Coronary artery (tissue), 2 donors: Measurements from ENCODE around the gene TOM1L2.
"Not testable (repeated sequence)": the region's sequence is repeated elsewhere in the genome, so short reads cannot be mapped to it uniquely, and the experiment has no call there.

ENCODE experiments used
- DNase-seq: peaks from one replicate; pipeline ENCODE4 v3.0.0-alpha.2; 2017; ENCODE audit warnings: low spot score
- H3K27ac ChIP-seq, 2 donors: fragments of 200-600 bp; sonication (generic); one replicate each; pipeline ENCODE4 v1.5.1; 2016 to 2019
- H3K4me3 ChIP-seq: fragments of 200-600 bp; sonication (generic); 2 replicates; pipeline ENCODE4 v1.5.1; 2016; ENCODE audit warnings: mild to moderate bottlenecking, moderate library complexity
- TF ChIP-seq, protein P1 (sequence below): fragments of 200-600 bp; sonication (generic); IDR thresholded peaks from one replicate; pipeline ENCODE4 v1.5.1; 2019; ENCODE audit warnings: antibody characterized with exemption

The TOM1L2 gene

DNA sequence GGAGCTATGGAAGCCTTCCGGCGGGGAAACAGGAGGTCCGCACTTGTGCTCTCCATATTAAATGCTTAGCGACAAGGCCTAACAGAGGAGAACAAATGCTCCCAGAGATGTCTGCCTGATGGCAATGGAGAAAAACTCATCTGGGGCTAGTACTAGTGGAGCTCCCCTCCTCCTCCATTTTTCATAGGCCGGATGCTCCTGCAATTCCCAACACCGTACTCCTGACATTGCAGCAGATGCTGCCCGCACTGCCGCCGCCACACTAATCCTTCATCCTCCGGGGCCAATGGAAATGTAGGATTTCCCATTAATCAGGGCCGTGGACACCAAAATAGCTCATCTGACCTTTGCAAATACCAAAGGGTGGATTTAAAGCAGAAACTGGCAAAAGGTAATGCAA is 27.5 kb downstream of the TOM1L2 start:
- H3K27ac ChIP-seq = peak overlapping the region in 1 of 2 donors; percentile 3
- no peak for DNase-seq
- no peak overlapping the region for H3K4me3 ChIP-seq
- TF ChIP-seq, protein P1, sequence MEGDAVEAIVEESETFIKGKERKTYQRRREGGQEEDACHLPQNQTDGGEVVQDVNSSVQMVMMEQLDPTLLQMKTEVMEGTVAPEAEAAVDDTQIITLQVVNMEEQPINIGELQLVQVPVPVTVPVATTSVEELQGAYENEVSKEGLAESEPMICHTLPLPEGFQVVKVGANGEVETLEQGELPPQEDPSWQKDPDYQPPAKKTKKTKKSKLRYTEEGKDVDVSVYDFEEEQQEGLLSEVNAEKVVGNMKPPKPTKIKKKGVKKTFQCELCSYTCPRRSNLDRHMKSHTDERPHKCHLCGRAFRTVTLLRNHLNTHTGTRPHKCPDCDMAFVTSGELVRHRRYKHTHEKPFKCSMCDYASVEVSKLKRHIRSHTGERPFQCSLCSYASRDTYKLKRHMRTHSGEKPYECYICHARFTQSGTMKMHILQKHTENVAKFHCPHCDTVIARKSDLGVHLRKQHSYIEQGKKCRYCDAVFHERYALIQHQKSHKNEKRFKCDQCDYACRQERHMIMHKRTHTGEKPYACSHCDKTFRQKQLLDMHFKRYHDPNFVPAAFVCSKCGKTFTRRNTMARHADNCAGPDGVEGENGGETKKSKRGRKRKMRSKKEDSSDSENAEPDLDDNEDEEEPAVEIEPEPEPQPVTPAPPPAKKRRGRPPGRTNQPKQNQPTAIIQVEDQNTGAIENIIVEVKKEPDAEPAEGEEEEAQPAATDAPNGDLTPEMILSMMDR = no peak

DNA sequence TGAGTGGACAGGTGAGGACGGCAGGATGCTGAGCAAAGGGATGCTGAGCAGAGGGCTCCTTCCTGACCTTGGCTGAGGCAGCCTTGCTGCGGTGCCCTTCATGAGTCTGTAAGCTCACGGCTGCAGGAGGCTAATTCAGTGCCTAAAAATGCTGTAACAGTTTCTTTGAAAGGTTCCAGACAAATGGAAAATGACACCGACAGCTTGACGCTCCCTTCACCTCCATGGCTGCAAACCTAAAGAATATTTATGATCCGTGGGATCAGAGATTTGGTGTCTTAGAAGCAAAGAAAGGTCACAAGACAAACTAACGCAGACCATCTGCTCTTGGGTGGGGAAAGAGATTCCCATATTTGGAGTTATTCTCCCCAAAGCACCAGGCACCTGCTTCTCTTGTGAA is 28.0 kb downstream of the TOM1L2 start:
- TF ChIP-seq, protein P1 = no peak
- DNase-seq = no peak
- H3K4me3 ChIP-seq = no peak overlapping the region
- peak overlapping the region in 1 of 2 donors; percentile 78 for H3K27ac ChIP-seq

DNA sequence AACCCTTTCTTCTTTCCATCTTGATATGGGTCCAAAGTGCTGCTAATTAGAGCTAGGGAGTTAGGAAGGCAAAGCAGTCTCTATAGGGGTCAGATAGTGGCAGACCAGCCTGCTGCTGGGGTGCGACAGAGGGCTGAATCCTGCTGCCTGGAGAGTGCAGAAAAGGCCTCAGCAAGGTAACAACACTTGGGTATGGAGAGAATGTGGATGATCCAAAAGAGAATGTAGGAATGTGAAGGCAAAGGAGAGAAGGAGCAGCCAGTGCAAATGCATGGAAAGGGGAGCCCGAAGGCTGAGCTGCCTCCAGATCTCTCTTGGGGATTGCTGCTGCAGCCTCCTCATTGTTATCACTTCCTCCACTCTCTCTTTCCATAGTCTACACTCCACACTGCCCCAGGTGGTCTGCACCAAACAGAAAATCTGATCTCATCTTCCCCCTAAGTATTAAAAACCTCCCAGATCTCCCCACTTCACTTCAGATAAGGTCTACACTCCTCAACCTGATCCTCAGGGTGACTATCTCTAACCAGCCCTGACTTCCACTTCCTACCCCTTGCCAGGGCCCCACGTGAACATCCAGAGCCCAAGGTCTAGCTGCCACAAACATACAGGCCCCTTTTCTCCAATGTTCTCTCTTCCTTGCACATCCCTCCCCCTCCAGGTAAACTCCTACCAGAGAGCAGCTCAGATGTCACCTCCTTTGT is 28.8 kb downstream of the TOM1L2 start:
- Histone ChIP-seq H3K4me3 (peak overlapping the region; percentile 33), H3K27ac (peak overlapping the region in 1 of 2 donors; percentile 78)
- TF ChIP-seq, protein P1 = no peak
- no peak for DNase-seq

DNA sequence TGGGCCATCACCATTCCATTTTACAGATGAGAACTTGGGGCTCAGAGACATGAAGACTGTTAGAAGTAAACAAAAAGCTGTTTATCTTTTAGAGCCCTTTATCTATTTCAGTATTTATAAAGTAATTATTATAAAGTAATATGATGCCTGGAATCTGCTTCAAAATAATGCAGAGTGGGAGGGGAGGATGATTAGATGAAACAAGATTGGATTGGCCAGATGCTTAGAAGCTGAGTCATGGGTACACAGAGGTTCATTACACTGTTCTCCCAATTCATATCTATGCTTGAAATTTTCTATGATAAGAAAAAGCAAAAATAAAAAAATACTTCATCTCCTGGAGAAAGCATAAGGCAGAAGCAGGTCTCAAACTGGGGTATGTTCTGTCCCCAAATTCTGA is 29.4 kb downstream of the TOM1L2 start:
- DNase-seq = no peak
- Histone ChIP-seq H3K4me3 (peak overlapping the region; percentile 33), H3K27ac (peak overlapping the region; percentile 15 to 78)
- TF ChIP-seq, protein P1 = no peak

DNA sequence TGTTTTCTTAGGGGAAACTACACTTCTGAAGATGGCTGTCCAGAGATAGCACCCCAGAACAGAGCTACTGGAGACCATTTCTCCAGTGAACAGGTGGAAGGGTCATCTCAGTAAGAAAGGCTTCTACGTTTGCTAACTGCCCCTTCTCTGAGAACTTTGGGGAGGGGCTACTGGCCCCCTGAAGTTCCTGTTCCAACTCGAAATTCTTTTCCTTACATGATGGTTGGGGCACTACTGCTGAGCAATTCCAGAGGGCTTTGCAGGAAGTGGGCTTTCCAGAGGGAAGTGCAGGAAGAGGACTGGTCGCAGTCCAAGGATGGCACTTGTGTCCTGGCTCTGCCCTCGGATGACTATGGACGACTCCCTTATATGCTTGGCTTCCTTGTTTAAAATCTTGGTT is 31.2 kb downstream of the TOM1L2 start:
- TF ChIP-seq, protein P1 = no peak
- peak overlapping the region; percentile 8 to 73 for H3K27ac ChIP-seq
- no peak overlapping the region for H3K4me3 ChIP-seq
- no peak for DNase-seq

DNA sequence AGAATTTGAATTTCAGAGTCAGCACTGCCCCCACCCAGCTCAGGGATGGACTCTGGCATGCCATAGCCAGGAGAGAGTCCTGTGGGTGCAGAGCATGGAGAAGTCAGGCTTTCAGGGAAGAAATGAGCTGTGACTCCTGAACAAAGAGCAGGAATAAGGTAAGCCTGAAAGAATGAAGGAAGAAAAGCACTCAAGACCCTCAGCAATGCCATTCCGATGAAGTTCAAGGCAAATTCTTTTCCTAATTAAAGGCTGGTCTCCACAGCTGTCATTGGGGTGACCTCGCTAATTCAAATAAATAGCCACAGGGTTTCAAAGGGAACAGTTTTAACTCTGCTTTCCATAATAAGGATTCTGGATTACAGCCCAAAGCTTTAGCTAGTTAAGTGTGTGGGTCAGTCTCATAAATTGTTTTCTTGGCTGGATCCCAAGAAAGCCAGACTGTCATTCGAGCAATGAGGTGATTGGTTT is 31.7 kb downstream of the TOM1L2 start:
- TF ChIP-seq, protein P1 = no peak
- peak overlapping the region in 1 of 2 donors; percentile 73 for H3K27ac ChIP-seq
- no peak overlapping the region for H3K4me3 ChIP-seq
- no peak for DNase-seq

DNA sequence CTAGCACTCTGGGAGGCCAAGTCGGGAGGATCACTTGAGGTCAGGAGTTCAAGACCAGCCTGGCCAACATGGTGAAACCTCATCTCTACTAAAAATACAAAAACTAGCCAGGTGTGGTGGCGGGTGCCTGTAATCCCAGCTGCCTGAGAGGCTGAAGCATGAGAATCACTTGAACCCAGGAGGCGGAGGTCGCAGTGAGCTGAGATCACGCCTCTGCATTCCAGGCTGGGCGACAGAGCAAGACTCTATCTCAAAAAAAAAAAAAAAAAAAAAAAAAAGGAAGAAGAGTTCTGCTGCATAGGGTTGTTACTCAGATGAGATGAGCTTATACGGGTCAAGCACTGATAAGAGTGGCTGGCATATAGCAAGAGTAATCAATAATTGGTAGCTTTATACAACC is 32.3 kb downstream of the TOM1L2 start:
- H3K4me3 ChIP-seq, DNase-seq: not testable (repeated sequence)
- peak overlapping the region in 1 of 2 donors; percentile 73 for H3K27ac ChIP-seq
